ENCODE measurements around the gene ORMDL1.

ORMDL1 gene, protein sequence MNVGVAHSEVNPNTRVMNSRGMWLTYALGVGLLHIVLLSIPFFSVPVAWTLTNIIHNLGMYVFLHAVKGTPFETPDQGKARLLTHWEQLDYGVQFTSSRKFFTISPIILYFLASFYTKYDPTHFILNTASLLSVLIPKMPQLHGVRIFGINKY

GRCh38 chr2:189783927-189784867, at the start of gene ORMDL1, which contains the start of gene PMS1:
ORMDL1 (minus strand) TSS chr2:189784339; CDS start chr2:189782595, 1,744 bp downstream.
PMS1 (plus strand) TSS chr2:189784450; CDS start chr2:189791810, 7,360 bp downstream.
- POLR2A ChIA-PET: no interaction called here

GRCh38 chr2:189830510-189830909, 46.4 kb upstream of the ORMDL1 start:
- ChIA-PET CTCF (no interaction called here), POLR2A (no interaction called here)
- TF ChIP-seq, protein P1, sequence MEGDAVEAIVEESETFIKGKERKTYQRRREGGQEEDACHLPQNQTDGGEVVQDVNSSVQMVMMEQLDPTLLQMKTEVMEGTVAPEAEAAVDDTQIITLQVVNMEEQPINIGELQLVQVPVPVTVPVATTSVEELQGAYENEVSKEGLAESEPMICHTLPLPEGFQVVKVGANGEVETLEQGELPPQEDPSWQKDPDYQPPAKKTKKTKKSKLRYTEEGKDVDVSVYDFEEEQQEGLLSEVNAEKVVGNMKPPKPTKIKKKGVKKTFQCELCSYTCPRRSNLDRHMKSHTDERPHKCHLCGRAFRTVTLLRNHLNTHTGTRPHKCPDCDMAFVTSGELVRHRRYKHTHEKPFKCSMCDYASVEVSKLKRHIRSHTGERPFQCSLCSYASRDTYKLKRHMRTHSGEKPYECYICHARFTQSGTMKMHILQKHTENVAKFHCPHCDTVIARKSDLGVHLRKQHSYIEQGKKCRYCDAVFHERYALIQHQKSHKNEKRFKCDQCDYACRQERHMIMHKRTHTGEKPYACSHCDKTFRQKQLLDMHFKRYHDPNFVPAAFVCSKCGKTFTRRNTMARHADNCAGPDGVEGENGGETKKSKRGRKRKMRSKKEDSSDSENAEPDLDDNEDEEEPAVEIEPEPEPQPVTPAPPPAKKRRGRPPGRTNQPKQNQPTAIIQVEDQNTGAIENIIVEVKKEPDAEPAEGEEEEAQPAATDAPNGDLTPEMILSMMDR (IDR thresholded peaks at IDR 0.05; ENCODE audit: control extremely low read depth, extremely low read depth, low read depth, missing control alignments): no peak
- DNase-seq (ENCODE audit: extremely low spot score): no peak

More at GRCh38 chr2:189783927-189784867, at the start of gene ORMDL1, which contains the start of gene PMS1:
- TF ChIP-seq, protein P1 (IDR thresholded peaks at IDR 0.05; ENCODE audit: control extremely low read depth, extremely low read depth, low read depth, missing control alignments): no peak
- CTCF ChIA-PET: interaction anchor here (2.4 kb wide), 1 partner anchor 21 kb away, joined by 8 read pairs; the partner anchor contains the start of gene OSGEPL1
- DNase-seq (ENCODE audit: extremely low spot score): peak; percentile 95

DNA sequence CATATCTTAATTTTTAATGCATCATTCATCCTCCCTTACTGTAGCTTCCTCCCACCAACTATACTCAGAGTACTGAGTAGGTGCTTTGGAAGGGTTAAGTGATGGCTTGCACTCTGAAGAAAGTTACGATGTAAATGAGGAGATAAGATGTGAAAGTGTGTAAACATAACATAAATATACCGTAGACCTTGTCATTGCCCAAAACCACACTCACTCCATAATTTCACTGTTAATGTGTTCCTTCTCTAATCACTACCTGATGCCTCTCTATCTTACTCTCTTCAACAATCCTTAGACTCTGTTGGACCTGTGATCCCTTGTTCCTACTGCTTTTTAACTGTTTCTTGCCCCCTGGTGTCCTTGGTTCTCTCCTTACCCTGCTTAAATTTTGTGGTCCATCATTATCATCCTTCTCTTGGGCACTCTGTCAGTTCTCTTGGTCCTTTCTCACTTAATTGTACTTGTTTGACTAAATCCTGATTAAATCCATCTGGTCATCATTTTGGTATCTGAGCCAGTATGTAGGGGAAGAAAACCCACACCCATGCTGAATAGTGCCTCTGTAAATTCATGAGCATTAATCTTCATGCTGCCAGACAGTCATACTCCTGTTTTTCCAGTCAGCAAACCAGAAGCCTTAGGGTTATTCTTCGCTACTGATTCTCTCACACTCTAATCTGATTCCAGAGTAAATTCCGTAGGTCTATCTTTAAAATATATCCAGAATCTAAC, 45.1 kb upstream of the ORMDL1 start:
- DNase-seq (ENCODE audit: extremely low spot score): no peak
- POLR2A ChIA-PET: no interaction called here
- CTCF ChIA-PET: interaction anchor here (0.7 to 1.6 kb wide), 5 partner anchors 13 to 154 kb away, joined by 3 to 5 read pairs (median 4); no protein-coding TSS in a partner anchor
- TF ChIP-seq, protein P1 (IDR thresholded peaks at IDR 0.05; ENCODE audit: control extremely low read depth, extremely low read depth, low read depth, missing control alignments): no peak

DNA sequence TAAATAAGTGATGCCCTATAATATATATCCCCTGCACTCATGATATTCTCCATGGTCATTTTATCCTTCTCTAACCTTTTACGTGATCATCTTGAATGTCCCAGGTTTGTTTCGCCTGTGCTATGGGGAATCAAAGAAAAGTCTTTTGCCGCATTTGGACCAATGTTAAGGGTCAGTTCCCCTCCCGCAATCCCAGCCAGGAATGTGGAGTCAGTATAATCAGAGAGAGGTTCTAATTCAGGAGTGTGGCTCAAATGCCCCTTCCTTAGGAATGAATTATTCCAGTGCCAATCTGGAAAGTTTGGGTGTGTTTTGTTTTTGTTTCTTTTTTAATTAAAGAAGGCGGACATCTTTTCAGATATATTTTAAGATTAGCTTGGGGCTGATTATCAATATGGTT, 41.9 kb upstream of the ORMDL1 start:
- no peak for DNase-seq (ENCODE audit: extremely low spot score)
- TF ChIP-seq, protein P1 (IDR thresholded peaks at IDR 0.05; ENCODE audit: control extremely low read depth, extremely low read depth, low read depth, missing control alignments): no peak
- CTCF ChIA-PET: no interaction called here
- POLR2A ChIA-PET: no interaction called here

- POLR2A ChIA-PET: no interaction called here
- TF ChIP-seq, protein P1 (IDR thresholded peaks at IDR 0.05; ENCODE audit: control extremely low read depth, extremely low read depth, low read depth, missing control alignments): no peak
- CTCF ChIA-PET: interaction anchor here (0.8 kb wide), 1 partner anchor 9 kb away, joined by 3 read pairs; no protein-coding TSS in a partner anchor
- DNase-seq (ENCODE audit: extremely low spot score): no peak
Measured at GRCh38 chr2:189824694-189825396, 40.7 kb upstream of the ORMDL1 start.
